GM12892 (cell line): Measurements from ENCODE around the gene GUCA1A.

Experiments
- POLR2A ChIP-seq: IDR thresholded peaks from 2 replicates; pipeline ENCODE4 v1.6.1; 2011; ENCODE audit warnings: low read depth, low read length, control low read depth
- POLR2AphosphoS5 ChIP-seq: IDR thresholded peaks from 2 replicates; pipeline ENCODE4 v1.6.1; 2011; ENCODE audit warnings: low read depth, low read length, control low read depth
- TAF1 ChIP-seq: IDR thresholded peaks from 2 replicates; pipeline ENCODE4 v1.6.1; 2011; ENCODE audit warnings: low read depth, mild to moderate bottlenecking, control low read depth, low read length, borderline replicate concordance

DNA sequence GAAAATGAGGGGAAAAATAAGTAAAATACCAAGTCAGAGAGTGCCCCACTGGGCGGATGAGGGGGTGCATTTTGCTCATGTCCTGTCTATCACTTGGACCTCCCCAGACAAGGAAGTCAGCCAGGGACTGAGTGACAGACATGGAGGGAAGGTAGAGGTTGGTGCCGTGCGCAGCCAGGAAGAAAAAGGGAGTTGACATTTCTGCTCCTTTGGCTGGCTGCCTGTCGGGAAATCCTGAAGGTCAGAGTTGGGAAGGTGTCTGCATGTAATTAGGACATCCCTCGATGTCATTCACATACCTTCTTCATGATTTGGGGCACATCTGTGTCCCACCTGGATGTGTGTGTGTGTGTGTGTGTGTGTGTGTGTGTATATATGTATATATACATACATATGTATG is 8.9 kb downstream of the GUCA1A start:
- TF ChIP-seq POLR2AphosphoS5 (no peak), POLR2A (no peak), TAF1 (no peak)
